GM13976 (cell line): ENCODE data around the gene IGF2BP3.
A peak's percentile ranks its signal among the peaks of the same experiment; 100 is the strongest.
"Not testable (repeated sequence)": the region's sequence is repeated elsewhere in the genome, so short reads cannot be mapped to it uniquely, and the experiment has no call there.

Source experiments
- DNase-seq: peaks from one replicate; pipeline ENCODE4 v3.0.0; 2012; ENCODE audit warnings: low spot score
- in situ Hi-C: fragments of 300-500 bp; cut with MboI; formaldehyde crosslinking; loops from one replicate; pipeline ENCODE4 v1.12.0; 2022; ENCODE audit warnings: low sequenced_read_pairs, mixed read lengths, inconsistent platforms; ENCODE audit not compliant: unreplicated experiment
- TF ChIP-seq, protein P1 (sequence below): IDR thresholded peaks from 2 replicates; pipeline ENCODE4 v1.5.1; 2012; ENCODE audit warnings: borderline replicate concordance, mild to moderate bottlenecking; ENCODE audit not compliant: insufficient read depth; ENCODE audit errors: extremely low read depth, missing control alignments, control extremely low read depth

The IGF2BP3 gene

GRCh38 chr7:23470330-23471105, at the start of gene IGF2BP3:
IGF2BP3 (minus strand) TSS chr7:23470491; CDS start chr7:23470110, 381 bp downstream.
- DNase-seq: peak; percentile 77
- TF ChIP-seq, protein P1, sequence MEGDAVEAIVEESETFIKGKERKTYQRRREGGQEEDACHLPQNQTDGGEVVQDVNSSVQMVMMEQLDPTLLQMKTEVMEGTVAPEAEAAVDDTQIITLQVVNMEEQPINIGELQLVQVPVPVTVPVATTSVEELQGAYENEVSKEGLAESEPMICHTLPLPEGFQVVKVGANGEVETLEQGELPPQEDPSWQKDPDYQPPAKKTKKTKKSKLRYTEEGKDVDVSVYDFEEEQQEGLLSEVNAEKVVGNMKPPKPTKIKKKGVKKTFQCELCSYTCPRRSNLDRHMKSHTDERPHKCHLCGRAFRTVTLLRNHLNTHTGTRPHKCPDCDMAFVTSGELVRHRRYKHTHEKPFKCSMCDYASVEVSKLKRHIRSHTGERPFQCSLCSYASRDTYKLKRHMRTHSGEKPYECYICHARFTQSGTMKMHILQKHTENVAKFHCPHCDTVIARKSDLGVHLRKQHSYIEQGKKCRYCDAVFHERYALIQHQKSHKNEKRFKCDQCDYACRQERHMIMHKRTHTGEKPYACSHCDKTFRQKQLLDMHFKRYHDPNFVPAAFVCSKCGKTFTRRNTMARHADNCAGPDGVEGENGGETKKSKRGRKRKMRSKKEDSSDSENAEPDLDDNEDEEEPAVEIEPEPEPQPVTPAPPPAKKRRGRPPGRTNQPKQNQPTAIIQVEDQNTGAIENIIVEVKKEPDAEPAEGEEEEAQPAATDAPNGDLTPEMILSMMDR: no peak
- in situ Hi-C loops: no loop called here

DNA sequence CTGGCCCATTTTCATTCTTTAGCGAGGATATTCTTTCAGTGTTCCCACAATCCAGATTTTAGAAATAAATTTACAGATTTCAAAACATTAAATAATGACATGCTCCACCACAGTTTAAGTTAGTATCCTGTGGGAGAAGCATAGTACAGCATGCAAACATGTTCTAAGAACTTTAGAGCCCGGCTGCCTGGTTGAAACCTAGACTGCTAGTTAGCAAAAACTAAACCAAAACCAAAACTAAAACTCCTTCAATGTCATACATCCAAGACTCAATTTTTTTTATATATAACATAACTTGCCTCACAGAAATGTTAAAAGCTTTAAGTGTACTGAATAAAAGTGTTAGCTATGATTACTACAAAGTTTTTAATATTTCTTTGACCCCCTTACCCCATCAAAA, 44.5 kb upstream of the IGF2BP3 start:
- DNase-seq: peak; percentile 44
- in situ Hi-C loops: no loop called here
- TF ChIP-seq, protein P1: no peak

GRCh38 chr7:23513746-23514145, 43.5 kb upstream of the IGF2BP3 start:
- in situ Hi-C loops: not testable (repeated sequence)

GRCh38 chr7:23494009-23494408, 23.7 kb upstream of the IGF2BP3 start:
- DNase-seq: no peak
- in situ Hi-C loops: no loop called here
- TF ChIP-seq, protein P1: no peak

More at GRCh38 chr7:23513746-23514145, 43.5 kb upstream of the IGF2BP3 start:
- DNase-seq: not testable (repeated sequence)

DNA sequence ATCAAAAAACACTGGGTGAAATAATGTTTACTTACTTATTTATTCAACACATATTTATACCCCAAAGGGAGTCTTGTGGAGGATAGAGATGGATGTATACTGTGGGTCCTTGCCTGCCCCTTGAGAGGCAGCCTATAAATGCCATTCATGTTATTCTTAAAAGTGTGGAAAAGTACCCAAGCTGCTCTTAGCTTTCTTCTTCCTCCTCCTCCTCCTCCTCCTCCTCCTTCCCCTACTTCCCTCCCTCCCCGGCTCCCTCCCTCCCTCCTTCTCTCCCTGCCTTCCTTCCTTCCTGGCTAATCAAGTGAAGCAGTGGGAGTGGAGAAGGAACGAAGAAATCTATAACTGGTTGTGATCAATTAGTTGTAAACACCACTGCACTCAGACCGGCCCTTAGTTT, 21.2 kb upstream of the IGF2BP3 start:
- TF ChIP-seq, protein P1: no peak
- no peak for DNase-seq

DNA sequence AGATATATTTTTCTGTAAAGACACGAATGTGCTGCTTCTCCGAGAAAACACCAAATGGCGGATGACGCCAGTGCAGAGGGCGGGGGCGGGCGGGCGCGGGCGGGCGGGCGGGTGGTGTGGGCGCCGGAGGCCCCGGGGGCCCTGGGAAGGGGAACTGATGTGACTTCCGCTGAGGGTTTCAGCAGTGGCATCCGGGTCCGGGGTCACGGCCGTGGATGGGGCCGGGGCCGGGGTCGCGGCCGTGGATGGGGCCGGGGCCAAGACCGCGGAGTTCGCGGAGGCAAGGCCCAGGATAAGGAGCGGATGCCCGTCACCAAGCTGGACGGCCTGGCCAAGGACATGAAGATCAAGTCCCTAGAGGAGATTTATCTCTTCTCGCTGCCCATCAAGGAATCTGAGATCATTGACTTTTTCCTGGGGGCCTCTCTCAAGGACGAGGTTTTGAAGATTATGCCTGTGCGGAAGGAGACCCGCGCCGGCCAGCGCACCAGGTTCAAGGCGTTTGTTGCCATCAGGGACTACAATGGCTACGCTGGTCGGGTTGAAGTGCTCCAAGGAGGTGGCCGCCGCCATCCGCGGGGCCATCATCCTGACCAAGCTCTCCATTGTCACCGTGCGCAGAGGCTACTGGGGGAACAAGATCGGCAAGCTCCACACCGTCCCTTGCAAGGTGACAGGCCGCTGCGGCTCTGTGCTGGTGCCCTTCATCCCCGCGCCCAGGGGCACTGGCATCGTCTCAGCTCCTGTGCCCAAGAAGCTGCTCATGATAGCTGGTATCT, 20.3 kb upstream of the IGF2BP3 start:
- peak; percentile 86 for DNase-seq
- TF ChIP-seq, protein P1: no peak
- in situ Hi-C loops: no loop called here

More for the DNA sequence above, 21.2 kb upstream of the IGF2BP3 start:
- in situ Hi-C loops: no loop called here

DNA sequence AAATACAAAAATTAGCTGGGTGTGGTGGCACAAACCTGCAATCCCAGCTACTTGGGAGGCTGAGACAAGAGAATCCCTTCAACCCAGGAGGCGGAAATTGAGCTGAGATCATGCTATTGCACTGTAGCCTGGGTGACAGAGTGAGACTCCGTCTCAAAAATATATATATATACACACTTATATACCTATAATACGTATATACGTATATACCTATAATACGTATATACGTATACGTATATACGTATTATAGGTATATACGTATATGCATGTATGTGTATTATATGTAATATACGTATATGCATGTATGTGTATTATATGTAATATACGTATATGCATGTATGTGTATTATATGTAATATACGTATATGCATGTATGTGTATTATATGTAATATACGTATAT, 18.4 kb upstream of the IGF2BP3 start:
- in situ Hi-C loops, DNase-seq: not testable (repeated sequence)
